Nephron (organoid): ENCODE results near the gene SLAMF7.
"Not testable (repeated sequence)": the region's sequence is repeated elsewhere in the genome, so short reads cannot be mapped to it uniquely, and the experiment has no call there.

Experiments
- H3K27ac Mint-ChIP-seq, 3 experiments: 2 replicates each; pipeline ENCODE4 v1.8.0; 2020; ENCODE audit warnings: mixed read lengths in 3 of 3, mild to moderate bottlenecking in 2 of 3, moderate library complexity in 1 of 3
- H3K27me3 Mint-ChIP-seq: 2 replicates; pipeline ENCODE4 v1.8.0; 2021; ENCODE audit warnings: low read depth, mild to moderate bottlenecking, moderate library complexity, mixed read lengths
- H3K36me3 Mint-ChIP-seq: 2 replicates; pipeline ENCODE4 v1.8.0; 2020; ENCODE audit warnings: low read depth, mixed read lengths
- H3K4me1 Mint-ChIP-seq: 2 replicates; pipeline ENCODE4 v1.8.0; 2020; ENCODE audit warnings: mixed read lengths
- H3K4me3 Mint-ChIP-seq, 3 experiments: 2 replicates each; pipeline ENCODE4 v1.8.0; 2020; ENCODE audit warnings: mild to moderate bottlenecking in 3 of 3, mixed read lengths in 3 of 3, moderate library complexity in 2 of 3
- H3K9me3 Mint-ChIP-seq: 2 replicates; pipeline ENCODE4 v1.8.0; 2020; ENCODE audit warnings: mixed read lengths
- TF ChIP-seq, protein P1 (sequence below), 3 experiments: fragments of 200-600 bp; sonication (generic); IDR thresholded peaks; one replicate each; pipeline ENCODE4 v1.5.0; 2021; ENCODE audit warnings: antibody characterized with exemption in 3 of 3; ENCODE audit not compliant: unreplicated experiment in 3 of 3

Gene SLAMF7, protein sequence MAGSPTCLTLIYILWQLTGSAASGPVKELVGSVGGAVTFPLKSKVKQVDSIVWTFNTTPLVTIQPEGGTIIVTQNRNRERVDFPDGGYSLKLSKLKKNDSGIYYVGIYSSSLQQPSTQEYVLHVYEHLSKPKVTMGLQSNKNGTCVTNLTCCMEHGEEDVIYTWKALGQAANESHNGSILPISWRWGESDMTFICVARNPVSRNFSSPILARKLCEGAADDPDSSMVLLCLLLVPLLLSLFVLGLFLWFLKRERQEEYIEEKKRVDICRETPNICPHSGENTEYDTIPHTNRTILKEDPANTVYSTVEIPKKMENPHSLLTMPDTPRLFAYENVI

DNA sequence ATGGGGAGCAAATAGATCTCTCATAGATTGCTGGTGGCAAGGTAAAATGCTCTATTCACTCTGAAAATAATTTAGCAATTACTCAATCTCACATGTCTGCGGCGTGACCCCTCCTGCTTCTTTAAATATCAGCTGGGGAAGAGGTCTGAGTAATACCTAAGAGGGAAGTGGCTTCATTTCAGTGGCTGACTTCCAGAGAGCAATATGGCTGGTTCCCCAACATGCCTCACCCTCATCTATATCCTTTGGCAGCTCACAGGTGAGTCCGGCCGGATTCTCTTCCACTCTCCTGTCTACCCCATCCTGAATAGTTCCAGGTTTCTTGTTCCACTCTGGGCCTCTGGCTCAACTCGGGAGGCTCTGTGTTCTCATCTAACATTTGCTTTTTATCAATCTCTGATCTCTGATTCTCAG is at the start of gene SLAMF7:
Gene SLAMF7, plus strand, starts transcription at position 150 of the 414 bp plus-strand sequence. Its CDS starts 55 bp downstream, at position 205.
- H3K4me3 Mint-ChIP-seq, result no peak within 1 kb of the TSS
- H3K4me1 Mint-ChIP-seq, result no peaks in the 10 kb centered on the region
- TF ChIP-seq, protein P1, sequence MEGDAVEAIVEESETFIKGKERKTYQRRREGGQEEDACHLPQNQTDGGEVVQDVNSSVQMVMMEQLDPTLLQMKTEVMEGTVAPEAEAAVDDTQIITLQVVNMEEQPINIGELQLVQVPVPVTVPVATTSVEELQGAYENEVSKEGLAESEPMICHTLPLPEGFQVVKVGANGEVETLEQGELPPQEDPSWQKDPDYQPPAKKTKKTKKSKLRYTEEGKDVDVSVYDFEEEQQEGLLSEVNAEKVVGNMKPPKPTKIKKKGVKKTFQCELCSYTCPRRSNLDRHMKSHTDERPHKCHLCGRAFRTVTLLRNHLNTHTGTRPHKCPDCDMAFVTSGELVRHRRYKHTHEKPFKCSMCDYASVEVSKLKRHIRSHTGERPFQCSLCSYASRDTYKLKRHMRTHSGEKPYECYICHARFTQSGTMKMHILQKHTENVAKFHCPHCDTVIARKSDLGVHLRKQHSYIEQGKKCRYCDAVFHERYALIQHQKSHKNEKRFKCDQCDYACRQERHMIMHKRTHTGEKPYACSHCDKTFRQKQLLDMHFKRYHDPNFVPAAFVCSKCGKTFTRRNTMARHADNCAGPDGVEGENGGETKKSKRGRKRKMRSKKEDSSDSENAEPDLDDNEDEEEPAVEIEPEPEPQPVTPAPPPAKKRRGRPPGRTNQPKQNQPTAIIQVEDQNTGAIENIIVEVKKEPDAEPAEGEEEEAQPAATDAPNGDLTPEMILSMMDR (IDR thresholded peaks at IDR 0.05; ENCODE audit: unreplicated experiment in 3 of 3), result no peak
- H3K36me3 Mint-ChIP-seq, result no peaks in the 10 kb centered on the region
- H3K27ac Mint-ChIP-seq, result no peak within 1 kb of the TSS
- H3K27me3 Mint-ChIP-seq, result no peaks in the 10 kb centered on the region
- H3K9me3 Mint-ChIP-seq, result peaks cover 5% of the 10 kb centered on the region

DNA sequence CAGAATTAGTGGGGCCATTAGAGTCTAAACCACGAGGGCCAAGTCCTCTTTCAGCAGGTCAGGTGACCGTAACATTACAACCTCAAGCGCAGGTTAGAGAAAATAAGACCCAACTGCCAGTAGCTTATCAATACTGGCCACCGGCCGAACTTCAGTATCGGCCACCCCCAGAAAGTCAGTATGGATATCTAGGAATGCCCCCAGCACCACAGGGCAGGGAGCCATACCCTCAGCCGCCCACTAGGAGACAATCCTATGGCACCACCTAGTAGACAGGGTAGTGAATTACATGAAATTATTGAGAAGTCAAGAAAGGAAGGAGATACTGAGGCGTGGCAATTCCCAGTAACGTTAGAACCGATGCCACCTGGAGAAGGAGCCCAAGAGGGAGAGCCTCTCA is 46.7 kb upstream of the SLAMF7 start:
- not testable (repeated sequence) for H3K4me3 Mint-ChIP-seq, H3K9me3 Mint-ChIP-seq, H3K36me3 Mint-ChIP-seq, H3K4me1 Mint-ChIP-seq, H3K27me3 Mint-ChIP-seq, H3K27ac Mint-ChIP-seq

DNA sequence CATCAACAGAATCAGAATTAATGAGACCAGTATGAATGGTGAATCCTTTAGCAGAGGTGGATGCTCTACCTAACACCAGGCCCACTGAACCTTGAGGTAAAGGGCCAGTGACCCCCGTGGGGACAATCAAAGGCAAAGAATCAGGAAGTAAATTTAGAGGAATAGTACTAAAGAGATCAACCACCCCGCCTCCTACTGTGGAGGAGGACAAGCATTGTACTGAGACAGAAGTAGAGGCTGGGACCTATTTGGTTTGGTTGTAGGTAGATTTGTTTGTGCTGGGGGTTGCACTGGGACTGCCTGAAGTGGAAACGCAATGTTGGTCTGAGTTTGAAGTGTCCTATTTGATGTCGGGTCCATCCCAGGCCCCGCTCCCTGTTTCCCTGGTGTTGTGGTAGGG is 36.9 kb upstream of the SLAMF7 start:
- Mint-ChIP-seq H3K27me3 (peaks cover 11% of the 10 kb centered on the region), H3K4me3 (no peak overlapping the region), H3K27ac (no peak overlapping the region), H3K4me1 (no peaks in the 10 kb centered on the region), H3K9me3 (no peaks in the 10 kb centered on the region), H3K36me3 (no peaks in the 10 kb centered on the region)
- TF ChIP-seq, protein P1 (IDR thresholded peaks at IDR 0.05; ENCODE audit: unreplicated experiment in 3 of 3), result no peak

DNA sequence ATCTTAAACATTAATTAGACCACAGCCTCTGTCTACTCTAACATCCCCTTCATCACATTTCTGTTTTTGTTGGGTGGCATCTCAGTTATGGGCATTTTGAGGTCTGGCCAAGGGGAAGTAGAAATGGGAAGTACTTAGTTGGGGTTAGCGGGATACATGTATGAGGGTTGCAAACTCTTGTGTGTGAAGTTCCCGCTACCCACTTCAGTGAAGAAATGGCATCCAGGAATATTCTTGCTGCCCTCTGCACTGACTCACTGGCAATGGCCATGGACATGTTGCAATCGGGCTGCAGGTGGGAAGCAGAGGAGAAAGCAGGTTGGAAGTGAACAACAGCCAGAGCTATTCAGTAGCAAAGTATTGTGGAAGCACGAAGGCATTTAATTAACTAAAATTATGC is 34.8 kb upstream of the SLAMF7 start:
- TF ChIP-seq, protein P1 (IDR thresholded peaks at IDR 0.05; ENCODE audit: unreplicated experiment in 3 of 3), result no peak
- no peaks in the 10 kb centered on the region for H3K36me3 Mint-ChIP-seq
- no peak overlapping the region for H3K27ac Mint-ChIP-seq
- H3K27me3 Mint-ChIP-seq, result peaks cover 11% of the 10 kb centered on the region
- no peaks in the 10 kb centered on the region for H3K4me1 Mint-ChIP-seq
- H3K4me3 Mint-ChIP-seq, result no peak overlapping the region
- no peaks in the 10 kb centered on the region for H3K9me3 Mint-ChIP-seq

DNA sequence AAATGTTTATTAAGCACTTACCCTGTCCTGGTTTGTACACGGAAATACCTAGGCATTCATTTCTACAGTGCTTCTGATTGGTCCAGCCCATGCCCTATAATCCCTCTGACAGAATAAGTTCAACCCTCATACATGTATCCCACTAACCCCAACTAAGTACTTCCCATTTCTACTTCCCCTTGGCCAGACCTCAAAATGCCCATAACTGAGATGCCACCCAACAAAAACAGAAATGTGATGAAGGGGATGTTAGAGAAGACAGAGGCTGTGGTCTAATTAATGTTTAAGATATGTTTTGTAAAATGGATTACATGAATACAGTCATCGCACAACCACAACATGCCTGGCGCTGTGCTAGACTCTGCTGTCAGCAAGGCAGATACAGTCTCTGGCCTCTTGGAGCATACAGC is 33.8 kb upstream of the SLAMF7 start:
- H3K36me3 Mint-ChIP-seq, H3K27ac Mint-ChIP-seq, H3K4me1 Mint-ChIP-seq, H3K9me3 Mint-ChIP-seq, H3K4me3 Mint-ChIP-seq: not testable (repeated sequence)
- H3K27me3 Mint-ChIP-seq, result peaks cover 11% of the 10 kb centered on the region

DNA sequence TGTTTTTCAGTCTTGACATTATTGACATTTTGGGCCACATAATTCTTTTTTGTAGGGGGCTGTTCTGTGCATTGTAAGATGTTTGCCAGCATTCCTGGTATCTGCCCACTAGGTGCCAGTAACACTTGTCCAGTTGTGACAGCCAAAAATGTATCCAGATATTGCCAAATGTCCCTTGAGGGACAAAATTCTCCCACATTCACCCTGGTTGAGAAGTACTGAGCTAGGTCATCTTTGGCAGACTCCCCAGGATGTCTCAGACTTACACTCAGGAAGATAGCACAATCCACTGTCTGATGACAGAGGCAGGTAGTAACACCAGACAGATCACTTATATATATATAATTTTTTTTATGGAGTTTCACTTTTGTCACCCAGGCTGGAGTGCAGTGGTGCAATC is 33.3 kb upstream of the SLAMF7 start:
- H3K27me3 Mint-ChIP-seq, result peaks cover 11% of the 10 kb centered on the region
- no peak overlapping the region for H3K4me3 Mint-ChIP-seq
- H3K27ac Mint-ChIP-seq, result no peak overlapping the region
- H3K9me3 Mint-ChIP-seq, result no peaks in the 10 kb centered on the region
- H3K4me1 Mint-ChIP-seq, result no peaks in the 10 kb centered on the region
- TF ChIP-seq, protein P1 (IDR thresholded peaks at IDR 0.05; ENCODE audit: unreplicated experiment in 3 of 3), result no peak
- H3K36me3 Mint-ChIP-seq, result no peaks in the 10 kb centered on the region

DNA sequence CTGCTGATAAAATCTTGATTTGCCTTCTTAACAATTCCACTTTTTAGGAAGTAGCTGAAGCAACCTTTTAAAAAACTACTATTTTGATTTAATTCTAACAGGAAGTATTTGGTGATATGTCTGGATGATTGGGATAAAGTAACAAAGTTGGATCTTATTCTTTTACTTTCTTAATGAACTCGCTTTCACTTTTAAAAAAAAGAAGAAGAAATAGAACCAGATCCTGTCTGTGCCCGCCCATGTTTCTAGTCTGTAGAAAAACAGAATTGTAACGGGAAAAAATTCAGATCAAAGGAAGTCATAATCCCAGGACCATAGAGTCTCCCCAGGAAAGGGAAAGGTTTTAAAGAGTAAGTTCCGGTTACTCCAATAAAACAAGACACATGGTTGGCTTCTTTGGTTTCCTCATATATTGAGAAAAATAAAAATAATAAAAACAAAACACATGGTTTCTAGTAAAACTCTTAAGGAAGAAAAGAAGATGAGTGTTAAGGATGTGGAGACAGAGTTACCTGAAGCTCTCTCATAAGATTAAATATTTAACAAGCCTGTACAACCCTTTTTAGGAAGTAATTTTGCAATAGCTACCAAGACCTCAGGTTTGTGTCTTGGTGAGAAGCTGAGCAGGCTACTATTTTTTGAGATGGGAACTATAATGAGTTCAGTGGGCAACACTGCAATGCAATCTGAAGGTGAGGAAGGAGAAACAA is 32.4 kb upstream of the SLAMF7 start:
- Mint-ChIP-seq H3K4me3 (no peak overlapping the region), H3K36me3 (no peaks in the 10 kb centered on the region), H3K27me3 (peaks cover 11% of the 10 kb centered on the region), H3K4me1 (no peaks in the 10 kb centered on the region), H3K9me3 (no peaks in the 10 kb centered on the region), H3K27ac (no peak overlapping the region)
- TF ChIP-seq, protein P1 (IDR thresholded peaks at IDR 0.05; ENCODE audit: unreplicated experiment in 3 of 3), result no peak
